OCI-LY3 (cell line): ENCODE measurements around the gene ZCCHC14.

Experiments used
- H2AFZ ChIP-seq: fragments of 200-600, 300-600 bp; shearing (Covaris generic); 2 replicates; pipeline ENCODE4 v1.6.0; 2014; ENCODE audit warnings: antibody characterized with exemption, low read depth, low read length
- H3K27ac ChIP-seq: fragments of 200-600, 300-600 bp; sonication (generic); 2 replicates; pipeline ENCODE4 v1.5.1; 2014; ENCODE audit warnings: mild to moderate bottlenecking, low read length, moderate library complexity, mixed read lengths
- H3K27me3 ChIP-seq: fragments of 200-600, 300-600 bp; sonication (generic); 2 replicates; pipeline ENCODE4 v1.6.1; 2014; ENCODE audit warnings: low read depth, low read length, mixed read lengths
- H3K36me3 ChIP-seq: fragments of 200-600, 300-600 bp; sonication (generic); replicated peaks from 2 replicates; pipeline ENCODE3; 2014; ENCODE audit warnings: low read depth, low read length, mixed read lengths
- H3K4me1 ChIP-seq: fragments of 300-600, 200-600 bp; sonication (generic); 2 replicates; pipeline ENCODE4 v1.6.1; 2014; ENCODE audit warnings: low read length, mixed read lengths
- H3K4me2 ChIP-seq: fragments of 200-600, 300-600 bp; sonication (generic); 2 replicates; pipeline ENCODE4 v1.6.1; 2014; ENCODE audit warnings: low read length, mixed read lengths
- H3K4me3 ChIP-seq: fragments of 300-600, 200-600 bp; sonication (generic); 2 replicates; pipeline ENCODE4 v1.5.1; 2014; ENCODE audit warnings: antibody characterized with exemption, mild to moderate bottlenecking, low read length, moderate library complexity
- H3K79me2 ChIP-seq: fragments of 300-600, 200-600 bp; shearing (Covaris generic); 2 replicates; pipeline ENCODE4 v1.6.1; 2014; ENCODE audit warnings: mild to moderate bottlenecking, low read length, mixed read lengths
- H3K9ac ChIP-seq: fragments of 300-600, 200-600 bp; shearing (Covaris generic); 2 replicates; pipeline ENCODE4 v1.6.0; 2014; ENCODE audit warnings: mild to moderate bottlenecking, low read length, moderate library complexity
- H3K9me3 ChIP-seq: fragments of 200-600, 300-600 bp; shearing (Covaris generic); 2 replicates; pipeline ENCODE4 v1.6.1; 2014; ENCODE audit warnings: low read length, mixed read lengths; ENCODE audit not compliant: insufficient read depth
- H4K20me1 ChIP-seq: fragments of 200-600, 300-600 bp; sonication (generic); 2 replicates; pipeline ENCODE4 v1.6.1; 2016; ENCODE audit warnings: low read length, mixed read lengths; ENCODE audit not compliant: insufficient read depth
- EZH2phosphoT487 ChIP-seq: fragments of 200-600 bp; shearing (Covaris generic); IDR thresholded peaks from 2 replicates; pipeline ENCODE4 v1.6.1; 2018; ENCODE audit warnings: antibody characterized with exemption, mixed run types, low read depth

ZCCHC14 gene

GRCh38 chr16:87356491-87356853 is 136.4 kb downstream of the ZCCHC14 start:
- Histone ChIP-seq H3K9ac (no peak overlapping the region), H3K4me3 (no peak overlapping the region), H3K27ac (no peak overlapping the region), H3K4me1 (no peaks in the 10 kb centered on the region), H3K4me2 (no peak overlapping the region), H2AFZ (no peak overlapping the region), H3K36me3 (peaks cover 3% of the 10 kb centered on the region), H3K27me3 (no peaks in the 10 kb centered on the region), H3K9me3 (no peaks in the 10 kb centered on the region), H3K79me2 (no peaks in the 10 kb centered on the region), H4K20me1 (no peaks in the 10 kb centered on the region)
- TF ChIP-seq EZH2phosphoT487, result no peak
